ENCODE data around the gene SLC13A3. TPM values are rescaled to one million over a fixed set of nuclear protein-coding genes. Genes with fewer than 3 reads are reported as not detected.

SLC13A3 gene, protein sequence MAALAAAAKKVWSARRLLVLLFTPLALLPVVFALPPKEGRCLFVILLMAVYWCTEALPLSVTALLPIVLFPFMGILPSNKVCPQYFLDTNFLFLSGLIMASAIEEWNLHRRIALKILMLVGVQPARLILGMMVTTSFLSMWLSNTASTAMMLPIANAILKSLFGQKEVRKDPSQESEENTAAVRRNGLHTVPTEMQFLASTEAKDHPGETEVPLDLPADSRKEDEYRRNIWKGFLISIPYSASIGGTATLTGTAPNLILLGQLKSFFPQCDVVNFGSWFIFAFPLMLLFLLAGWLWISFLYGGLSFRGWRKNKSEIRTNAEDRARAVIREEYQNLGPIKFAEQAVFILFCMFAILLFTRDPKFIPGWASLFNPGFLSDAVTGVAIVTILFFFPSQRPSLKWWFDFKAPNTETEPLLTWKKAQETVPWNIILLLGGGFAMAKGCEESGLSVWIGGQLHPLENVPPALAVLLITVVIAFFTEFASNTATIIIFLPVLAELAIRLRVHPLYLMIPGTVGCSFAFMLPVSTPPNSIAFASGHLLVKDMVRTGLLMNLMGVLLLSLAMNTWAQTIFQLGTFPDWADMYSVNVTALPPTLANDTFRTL
- 1.6 and 4.3 TPM in 2 replicates for total RNA-seq

- TF ChIP-seq, protein P1, sequence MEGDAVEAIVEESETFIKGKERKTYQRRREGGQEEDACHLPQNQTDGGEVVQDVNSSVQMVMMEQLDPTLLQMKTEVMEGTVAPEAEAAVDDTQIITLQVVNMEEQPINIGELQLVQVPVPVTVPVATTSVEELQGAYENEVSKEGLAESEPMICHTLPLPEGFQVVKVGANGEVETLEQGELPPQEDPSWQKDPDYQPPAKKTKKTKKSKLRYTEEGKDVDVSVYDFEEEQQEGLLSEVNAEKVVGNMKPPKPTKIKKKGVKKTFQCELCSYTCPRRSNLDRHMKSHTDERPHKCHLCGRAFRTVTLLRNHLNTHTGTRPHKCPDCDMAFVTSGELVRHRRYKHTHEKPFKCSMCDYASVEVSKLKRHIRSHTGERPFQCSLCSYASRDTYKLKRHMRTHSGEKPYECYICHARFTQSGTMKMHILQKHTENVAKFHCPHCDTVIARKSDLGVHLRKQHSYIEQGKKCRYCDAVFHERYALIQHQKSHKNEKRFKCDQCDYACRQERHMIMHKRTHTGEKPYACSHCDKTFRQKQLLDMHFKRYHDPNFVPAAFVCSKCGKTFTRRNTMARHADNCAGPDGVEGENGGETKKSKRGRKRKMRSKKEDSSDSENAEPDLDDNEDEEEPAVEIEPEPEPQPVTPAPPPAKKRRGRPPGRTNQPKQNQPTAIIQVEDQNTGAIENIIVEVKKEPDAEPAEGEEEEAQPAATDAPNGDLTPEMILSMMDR (IDR thresholded peaks at IDR 0.05; ENCODE audit: insufficient read depth, low read depth, low read length) = no peak
- DNase-seq (ENCODE audit: low read depth) = no peak
- no peak within 1 kb of the TSS for H3K4me3 ChIP-seq (ENCODE audit: low read depth, low read length)
Measured at GRCh38 chr20:46651091-46651962, at the start of gene SLC13A3. Gene SLC13A3, minus strand, starts transcription at chr20:46651459. Its CDS starts 38 bp downstream, at chr20:46651421.

- TF ChIP-seq, protein P1 (IDR thresholded peaks at IDR 0.05; ENCODE audit: insufficient read depth, low read depth, low read length) = no peak
- H3K4me3 ChIP-seq (ENCODE audit: low read depth, low read length) = no peak overlapping the region
- no peak for DNase-seq (ENCODE audit: low read depth)
Measured at GRCh38 chr20:46701057-46701456, 49.8 kb upstream of the SLC13A3 start.

- TF ChIP-seq, protein P1 (IDR thresholded peaks at IDR 0.05; ENCODE audit: insufficient read depth, low read depth, low read length) = no peak
Measured at GRCh38 chr20:46700481-46700880, 49.2 kb upstream of the SLC13A3 start.

GRCh38 chr20:46699651-46700359, 48.5 kb upstream of the SLC13A3 start:
- no peak overlapping the region for H3K4me3 ChIP-seq (ENCODE audit: low read depth, low read length)
- DNase-seq (ENCODE audit: low read depth) = peak; percentile 45
- TF ChIP-seq, protein P1 (IDR thresholded peaks at IDR 0.05; ENCODE audit: insufficient read depth, low read depth, low read length) = peak; percentile 81

More at GRCh38 chr20:46700481-46700880, 49.2 kb upstream of the SLC13A3 start:
- DNase-seq (ENCODE audit: low read depth) = no peak
- H3K4me3 ChIP-seq (ENCODE audit: low read depth, low read length) = no peak overlapping the region

DNA sequence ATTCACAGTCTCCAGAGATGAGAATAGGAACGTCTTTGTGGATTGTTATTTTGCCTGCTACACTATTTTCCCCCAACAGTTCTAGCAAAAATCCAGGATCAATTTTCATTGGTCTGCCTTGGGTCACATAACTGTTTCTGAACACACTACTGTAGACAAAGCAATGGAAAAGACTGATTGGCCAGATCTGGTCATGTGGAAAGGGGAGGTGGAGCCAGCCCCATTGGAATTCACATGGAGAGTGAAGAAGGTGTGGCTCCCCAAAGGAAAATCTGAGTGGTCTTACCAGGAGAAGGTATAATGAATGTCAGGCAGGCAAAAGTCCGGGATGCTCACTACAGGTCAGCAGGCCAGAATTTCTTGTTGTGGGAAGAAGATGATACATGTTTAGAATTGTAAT, 47.5 kb upstream of the SLC13A3 start:
- DNase-seq (ENCODE audit: low read depth) = no peak
- TF ChIP-seq, protein P1 (IDR thresholded peaks at IDR 0.05; ENCODE audit: insufficient read depth, low read depth, low read length) = no peak
- H3K4me3 ChIP-seq (ENCODE audit: low read depth, low read length) = no peak overlapping the region

GRCh38 chr20:46696791-46697279, 45.6 kb upstream of the SLC13A3 start:
- TF ChIP-seq, protein P1 (IDR thresholded peaks at IDR 0.05; ENCODE audit: insufficient read depth, low read depth, low read length) = no peak
- no peak for DNase-seq (ENCODE audit: low read depth)
- H3K4me3 ChIP-seq (ENCODE audit: low read depth, low read length) = no peak overlapping the region
